Measurements from ENCODE around the gene ACSS1.

DNA sequence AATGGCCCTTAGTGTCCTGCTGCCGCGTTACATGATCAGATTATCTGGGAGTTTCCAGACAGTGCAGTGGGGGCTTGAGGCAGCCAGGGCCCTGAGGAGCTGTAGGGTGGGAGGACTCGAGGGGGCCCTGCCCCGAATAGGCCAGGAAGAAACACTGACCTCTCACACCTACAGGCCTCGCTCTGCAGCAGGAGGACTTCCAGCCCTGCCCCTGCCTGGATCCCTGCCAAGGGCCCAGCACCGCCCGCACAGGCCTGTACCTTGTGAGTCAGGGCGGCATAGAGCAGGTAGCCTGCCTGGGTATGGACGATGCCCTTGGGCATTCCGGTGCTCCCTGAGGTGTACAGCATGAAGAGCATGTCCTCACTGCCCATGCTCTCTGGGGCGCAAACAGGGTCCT is 35.3 kb downstream of the ACSS1 start:
- TF ChIP-seq, protein P1, sequence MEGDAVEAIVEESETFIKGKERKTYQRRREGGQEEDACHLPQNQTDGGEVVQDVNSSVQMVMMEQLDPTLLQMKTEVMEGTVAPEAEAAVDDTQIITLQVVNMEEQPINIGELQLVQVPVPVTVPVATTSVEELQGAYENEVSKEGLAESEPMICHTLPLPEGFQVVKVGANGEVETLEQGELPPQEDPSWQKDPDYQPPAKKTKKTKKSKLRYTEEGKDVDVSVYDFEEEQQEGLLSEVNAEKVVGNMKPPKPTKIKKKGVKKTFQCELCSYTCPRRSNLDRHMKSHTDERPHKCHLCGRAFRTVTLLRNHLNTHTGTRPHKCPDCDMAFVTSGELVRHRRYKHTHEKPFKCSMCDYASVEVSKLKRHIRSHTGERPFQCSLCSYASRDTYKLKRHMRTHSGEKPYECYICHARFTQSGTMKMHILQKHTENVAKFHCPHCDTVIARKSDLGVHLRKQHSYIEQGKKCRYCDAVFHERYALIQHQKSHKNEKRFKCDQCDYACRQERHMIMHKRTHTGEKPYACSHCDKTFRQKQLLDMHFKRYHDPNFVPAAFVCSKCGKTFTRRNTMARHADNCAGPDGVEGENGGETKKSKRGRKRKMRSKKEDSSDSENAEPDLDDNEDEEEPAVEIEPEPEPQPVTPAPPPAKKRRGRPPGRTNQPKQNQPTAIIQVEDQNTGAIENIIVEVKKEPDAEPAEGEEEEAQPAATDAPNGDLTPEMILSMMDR (conservative IDR thresholded peaks at IDR 0.05): no peak
- no peak for TF ChIP-seq ZFX (IDR thresholded peaks at IDR 0.05)
